ENCODE data around the gene GPC6.

DNA sequence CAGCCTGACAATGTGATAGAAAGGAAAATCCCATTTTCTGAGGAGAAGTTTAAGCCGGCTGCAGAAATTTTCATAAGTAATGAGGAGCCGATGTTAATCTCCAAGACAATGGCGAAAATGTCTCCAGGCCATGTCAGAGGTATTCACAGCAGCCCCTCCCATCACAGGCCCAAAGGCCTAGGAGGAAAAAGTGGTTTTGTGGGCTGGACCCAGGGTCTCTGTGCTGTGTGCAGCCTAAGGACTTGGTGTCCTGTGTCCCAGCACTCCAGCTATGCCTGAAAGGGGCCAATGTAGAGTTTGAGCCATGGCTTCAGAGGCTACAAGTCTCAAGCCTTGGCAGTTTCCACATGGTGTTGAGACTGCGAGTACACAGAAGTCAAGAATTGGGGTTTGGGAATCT lies 32.9 kb upstream of the GPC6 start:
- no peak for TF ChIP-seq CTCF (IDR thresholded peaks at IDR 0.05)
- no peak for TF ChIP-seq POLR2AphosphoS5 (IDR thresholded peaks at IDR 0.05; ENCODE audit: insufficient read depth in 1 of 2, low read depth in 1 of 2)

Measured in vagina (tissue), 2 donors.